MM.1S (cell line): ENCODE results near the gene DAZAP1.

Experiments
- CTCF ChIP-seq: fragments of 300-600 bp; sonication (generic); IDR thresholded peaks from 2 replicates; pipeline ENCODE4 v1.5.1; 2016; ENCODE audit warnings: antibody characterized with exemption, low read length, mixed read lengths
- EZH2 ChIP-seq: fragments of 300-600 bp; sonication (generic); optimal IDR thresholded peaks from 2 replicates; pipeline ENCODE3; 2017; ENCODE audit warnings: low read depth, mild to moderate bottlenecking, antibody characterized with exemption, low read length, mixed read lengths
- EZH2phosphoT487 ChIP-seq: fragments of 300-600 bp; sonication (generic); IDR thresholded peaks from 2 replicates; pipeline ENCODE4 v1.6.1; 2018; ENCODE audit warnings: antibody characterized with exemption, low read length

- no peak for TF ChIP-seq CTCF
- TF ChIP-seq EZH2, result no peak
- no peak for TF ChIP-seq EZH2phosphoT487
These were observed 15.0 kb downstream of the DAZAP1 start for GRCh38 chr19:1422360-1422759.
